ENCODE results near the gene AADAC.

Gene AADAC

DNA sequence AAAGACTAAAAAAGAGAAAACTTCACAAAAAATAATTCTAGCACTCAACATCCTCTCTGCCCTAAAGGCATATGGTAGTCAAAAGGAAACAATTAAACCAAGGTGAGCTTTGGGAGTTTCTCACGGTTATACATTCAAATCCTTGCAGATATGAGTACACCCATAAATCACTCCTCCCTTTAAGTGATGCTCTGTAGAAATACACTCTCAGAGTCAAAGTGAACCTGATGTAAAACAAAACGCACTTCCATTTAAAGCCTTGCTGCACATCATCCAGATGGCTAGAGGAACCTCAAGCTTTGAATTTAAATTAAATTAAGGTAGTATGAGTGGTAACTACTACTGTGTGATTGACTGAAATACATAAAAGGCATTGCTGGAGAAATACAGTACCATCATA, 36.0 kb upstream of the AADAC start:
- H2BK12ac ChIP-seq (ENCODE audit: low read length): no peak overlapping the region
- H4K91ac ChIP-seq (ENCODE audit: low read depth, low read length): no peak overlapping the region
- no peak overlapping the region for H3K9ac ChIP-seq (ENCODE audit: low read length)
- H3K79me2 ChIP-seq (ENCODE audit: control insufficient read depth, insufficient read depth, low read length, poor library complexity): no peaks in the 10 kb centered on the region
- no peaks in the 10 kb centered on the region for H3K36me3 ChIP-seq (ENCODE audit: control insufficient read depth in 1 of 2, insufficient read depth in 2 of 2, low read length in 2 of 2)
- no peak overlapping the region for H4K12ac ChIP-seq (ENCODE audit: low read depth, low read length)
- no peak overlapping the region for H3K4me3 ChIP-seq (ENCODE audit: low read depth, low read length)
- H2BK5ac ChIP-seq (ENCODE audit: low read depth, low read length, poor library complexity): no peak overlapping the region
- no peak overlapping the region for H2BK120ac ChIP-seq (ENCODE audit: insufficient read depth, low read length, poor library complexity)
- no peak overlapping the region for H4K8ac ChIP-seq (ENCODE audit: low read depth, low read length)
- no peaks in the 10 kb centered on the region for H3K79me1 ChIP-seq (ENCODE audit: low read length)
- no peaks in the 10 kb centered on the region for H3K4me1 ChIP-seq (ENCODE audit: control insufficient read depth in 1 of 2, insufficient read depth in 2 of 2, low read length in 2 of 2)
- H3K23ac ChIP-seq (ENCODE audit: low read length): no peak overlapping the region
- H3K27ac ChIP-seq (ENCODE audit: low read depth, low read length): no peak overlapping the region
- no peak overlapping the region for H3K14ac ChIP-seq (ENCODE audit: low read length)
- no peak overlapping the region for H2AFZ ChIP-seq (ENCODE audit: insufficient read depth, low read length, poor library complexity)
- H3K4ac ChIP-seq (ENCODE audit: low read depth, low read length): no peak overlapping the region
- no peaks in the 10 kb centered on the region for H3K27me3 ChIP-seq (ENCODE audit: insufficient read depth, low read length)
- no peaks in the 10 kb centered on the region for H3K9me3 ChIP-seq (ENCODE audit: insufficient read depth, low read depth, low read length)
- H3K4me2 ChIP-seq (ENCODE audit: low read length): no peak overlapping the region
- no CpG with 5 or more reads among the region's 2 CpGs for WGBS (ENCODE audit: extremely low coverage, insufficient coverage, insufficient read length)
- H2AK5ac ChIP-seq (ENCODE audit: low read length): no peak overlapping the region
- no peak for DNase-seq
- H3K18ac ChIP-seq (ENCODE audit: low read length): no peak overlapping the region

DNA sequence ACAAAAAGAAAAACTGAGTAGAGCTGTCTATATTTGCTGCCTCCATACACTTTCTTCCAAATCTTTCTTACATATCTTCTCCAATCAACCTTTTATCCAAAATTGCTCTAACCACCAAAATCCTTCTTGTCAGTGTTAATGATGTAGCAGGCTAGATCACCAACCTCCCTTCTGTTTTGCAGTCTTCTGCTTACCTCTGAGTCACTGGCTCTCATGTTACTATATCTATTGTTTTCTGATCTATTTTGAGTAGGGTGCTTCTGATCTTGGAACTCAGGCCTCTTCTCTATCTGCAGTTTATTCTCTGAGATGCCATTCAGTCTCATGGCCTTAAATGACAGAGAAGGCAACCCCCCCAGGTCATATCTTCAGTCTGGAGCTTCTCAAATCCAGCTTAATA, 26.3 kb upstream of the AADAC start:
- H3K27ac ChIP-seq (ENCODE audit: low read depth, low read length): no peak overlapping the region
- H3K4me2 ChIP-seq (ENCODE audit: low read length): no peak overlapping the region
- no peak overlapping the region for H3K4ac ChIP-seq (ENCODE audit: low read depth, low read length)
- no peak overlapping the region for H2AK5ac ChIP-seq (ENCODE audit: low read length)
- H3K23ac ChIP-seq (ENCODE audit: low read length): no peak overlapping the region
- no peak overlapping the region for H2BK12ac ChIP-seq (ENCODE audit: low read length)
- no peaks in the 10 kb centered on the region for H3K36me3 ChIP-seq (ENCODE audit: control insufficient read depth in 1 of 2, insufficient read depth in 2 of 2, low read length in 2 of 2)
- H4K91ac ChIP-seq (ENCODE audit: low read depth, low read length): no peak overlapping the region
- DNase-seq: no peak
- H3K18ac ChIP-seq (ENCODE audit: low read length): no peak overlapping the region
- no peak overlapping the region for H4K8ac ChIP-seq (ENCODE audit: low read depth, low read length)
- no peak overlapping the region for H2AFZ ChIP-seq (ENCODE audit: insufficient read depth, low read length, poor library complexity)
- no peaks in the 10 kb centered on the region for H3K79me2 ChIP-seq (ENCODE audit: control insufficient read depth, insufficient read depth, low read length, poor library complexity)
- no peak overlapping the region for H2BK120ac ChIP-seq (ENCODE audit: insufficient read depth, low read length, poor library complexity)
- H2BK5ac ChIP-seq (ENCODE audit: low read depth, low read length, poor library complexity): no peak overlapping the region
- H4K12ac ChIP-seq (ENCODE audit: low read depth, low read length): no peak overlapping the region
- no peak overlapping the region for H3K4me3 ChIP-seq (ENCODE audit: low read depth, low read length)
- no peak overlapping the region for H3K14ac ChIP-seq (ENCODE audit: low read length)
- no peaks in the 10 kb centered on the region for H3K9me3 ChIP-seq (ENCODE audit: insufficient read depth, low read depth, low read length)
- no peaks in the 10 kb centered on the region for H3K79me1 ChIP-seq (ENCODE audit: low read length)
- no peaks in the 10 kb centered on the region for H3K4me1 ChIP-seq (ENCODE audit: control insufficient read depth in 1 of 2, insufficient read depth in 2 of 2, low read length in 2 of 2)
- no peaks in the 10 kb centered on the region for H3K27me3 ChIP-seq (ENCODE audit: insufficient read depth, low read length)
- no peak overlapping the region for H3K9ac ChIP-seq (ENCODE audit: low read length)

DNA sequence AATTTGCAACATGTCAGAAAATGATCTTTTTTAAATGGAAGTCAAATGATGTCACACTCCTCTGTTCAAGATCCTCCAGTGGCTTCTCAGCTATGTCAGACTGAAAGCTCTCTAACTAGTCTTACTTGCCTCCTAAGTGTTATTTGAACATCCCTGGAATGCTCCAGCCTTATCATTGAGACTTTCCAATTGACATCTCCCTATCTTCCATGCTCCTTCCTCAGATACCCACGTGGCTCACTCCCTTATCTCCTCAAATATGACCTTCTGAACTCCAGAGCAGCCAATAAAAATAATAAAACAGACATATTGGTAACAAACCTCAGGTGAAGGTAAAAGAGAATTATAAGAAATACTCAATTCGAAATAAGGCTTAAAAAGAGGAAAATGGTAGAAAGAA, 25.5 kb upstream of the AADAC start:
- no peak overlapping the region for H3K14ac ChIP-seq (ENCODE audit: low read length)
- no peaks in the 10 kb centered on the region for H3K36me3 ChIP-seq (ENCODE audit: control insufficient read depth in 1 of 2, insufficient read depth in 2 of 2, low read length in 2 of 2)
- no peak overlapping the region for H2AFZ ChIP-seq (ENCODE audit: insufficient read depth, low read length, poor library complexity)
- no peak overlapping the region for H3K4me3 ChIP-seq (ENCODE audit: low read depth, low read length)
- H3K4me2 ChIP-seq (ENCODE audit: low read length): no peak overlapping the region
- H4K8ac ChIP-seq (ENCODE audit: low read depth, low read length): no peak overlapping the region
- H3K4ac ChIP-seq (ENCODE audit: low read depth, low read length): no peak overlapping the region
- no peaks in the 10 kb centered on the region for H3K4me1 ChIP-seq (ENCODE audit: control insufficient read depth in 1 of 2, insufficient read depth in 2 of 2, low read length in 2 of 2)
- H3K9ac ChIP-seq (ENCODE audit: low read length): no peak overlapping the region
- H2AK5ac ChIP-seq (ENCODE audit: low read length): no peak overlapping the region
- no peak overlapping the region for H2BK120ac ChIP-seq (ENCODE audit: insufficient read depth, low read length, poor library complexity)
- no peaks in the 10 kb centered on the region for H3K79me2 ChIP-seq (ENCODE audit: control insufficient read depth, insufficient read depth, low read length, poor library complexity)
- H3K79me1 ChIP-seq (ENCODE audit: low read length): no peaks in the 10 kb centered on the region
- H4K91ac ChIP-seq (ENCODE audit: low read depth, low read length): no peak overlapping the region
- no peak overlapping the region for H3K27ac ChIP-seq (ENCODE audit: low read depth, low read length)
- H3K9me3 ChIP-seq (ENCODE audit: insufficient read depth, low read depth, low read length): no peaks in the 10 kb centered on the region
- WGBS (ENCODE audit: extremely low coverage, insufficient coverage, insufficient read length): no CpG with 5 or more reads among the region's 2 CpGs
- no peaks in the 10 kb centered on the region for H3K27me3 ChIP-seq (ENCODE audit: insufficient read depth, low read length)
- no peak overlapping the region for H2BK5ac ChIP-seq (ENCODE audit: low read depth, low read length, poor library complexity)
- H4K12ac ChIP-seq (ENCODE audit: low read depth, low read length): no peak overlapping the region
- H2BK12ac ChIP-seq (ENCODE audit: low read length): no peak overlapping the region
- H3K23ac ChIP-seq (ENCODE audit: low read length): no peak overlapping the region
- no peak overlapping the region for H3K18ac ChIP-seq (ENCODE audit: low read length)
- DNase-seq: no peak

DNA sequence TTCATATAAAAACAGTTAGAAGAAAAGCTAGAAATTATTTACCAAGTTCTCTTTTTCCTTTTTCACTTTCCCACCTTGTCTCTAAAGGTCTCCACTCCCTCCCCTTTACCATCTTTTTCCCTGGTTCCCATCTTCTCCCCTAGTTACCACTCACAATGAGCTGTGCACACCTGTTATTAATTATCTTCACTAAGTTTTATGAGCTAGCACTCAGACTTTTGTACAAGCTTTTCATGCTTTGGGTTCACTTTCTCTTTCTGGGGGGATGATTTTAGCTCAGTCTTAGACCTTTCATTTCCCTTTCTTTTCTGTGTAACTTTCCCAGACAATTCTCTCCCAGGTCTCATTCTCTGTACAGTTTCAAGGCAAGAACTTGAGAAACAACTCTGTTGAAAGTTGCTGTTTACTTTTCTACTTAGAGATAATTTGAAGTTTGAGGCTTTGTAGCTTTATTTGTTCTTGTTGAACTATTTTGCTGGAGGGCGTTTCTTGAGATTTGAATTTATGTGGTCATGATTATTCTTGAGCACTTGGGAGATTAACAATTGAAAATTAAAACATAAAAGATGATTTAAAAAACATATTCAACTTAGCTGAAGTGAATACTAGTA, 24.0 kb upstream of the AADAC start:
- H3K36me3 ChIP-seq (ENCODE audit: control insufficient read depth in 1 of 2, insufficient read depth in 2 of 2, low read length in 2 of 2): no peaks in the 10 kb centered on the region
- no peaks in the 10 kb centered on the region for H3K27me3 ChIP-seq (ENCODE audit: insufficient read depth, low read length)
- H2AFZ ChIP-seq (ENCODE audit: insufficient read depth, low read length, poor library complexity): no peak overlapping the region
- no peaks in the 10 kb centered on the region for H3K9me3 ChIP-seq (ENCODE audit: insufficient read depth, low read depth, low read length)
- H3K4me2 ChIP-seq (ENCODE audit: low read length): no peak overlapping the region
- H4K91ac ChIP-seq (ENCODE audit: low read depth, low read length): no peak overlapping the region
- H3K79me2 ChIP-seq (ENCODE audit: control insufficient read depth, insufficient read depth, low read length, poor library complexity): no peaks in the 10 kb centered on the region
- no peak overlapping the region for H4K12ac ChIP-seq (ENCODE audit: low read depth, low read length)
- no peak for DNase-seq
- H2BK5ac ChIP-seq (ENCODE audit: low read depth, low read length, poor library complexity): no peak overlapping the region
- no peaks in the 10 kb centered on the region for H3K79me1 ChIP-seq (ENCODE audit: low read length)
- no peak overlapping the region for H2BK120ac ChIP-seq (ENCODE audit: insufficient read depth, low read length, poor library complexity)
- no peak overlapping the region for H3K4me3 ChIP-seq (ENCODE audit: low read depth, low read length)
- H3K4me1 ChIP-seq (ENCODE audit: control insufficient read depth in 1 of 2, insufficient read depth in 2 of 2, low read length in 2 of 2): no peaks in the 10 kb centered on the region
- no peak overlapping the region for H3K18ac ChIP-seq (ENCODE audit: low read length)
- WGBS (ENCODE audit: extremely low coverage, insufficient coverage, insufficient read length): no CpG with 5 or more reads among the region's 1 CpG
- no peak overlapping the region for H3K4ac ChIP-seq (ENCODE audit: low read depth, low read length)
- H2BK12ac ChIP-seq (ENCODE audit: low read length): no peak overlapping the region
- H3K23ac ChIP-seq (ENCODE audit: low read length): no peak overlapping the region
- H4K8ac ChIP-seq (ENCODE audit: low read depth, low read length): no peak overlapping the region
- no peak overlapping the region for H3K9ac ChIP-seq (ENCODE audit: low read length)
- no peak overlapping the region for H2AK5ac ChIP-seq (ENCODE audit: low read length)
- H3K14ac ChIP-seq (ENCODE audit: low read length): no peak overlapping the region
- H3K27ac ChIP-seq (ENCODE audit: low read depth, low read length): no peak overlapping the region
